Neural cell (in vitro differentiated cells): ENCODE measurements around the gene GABRD.

ENCODE experiments used
- CTCF ChIP-seq: fragments of 450-650 bp; IDR thresholded peaks from 2 replicates; pipeline ENCODE4 v1.5.1; 2014; ENCODE audit warnings: antibody characterized with exemption, mild to moderate bottlenecking, moderate library complexity; ENCODE audit not compliant: poor library complexity, severe bottlenecking
- EP300 ChIP-seq: fragments of 450-650 bp; conservative IDR thresholded peaks from 2 replicates; pipeline ENCODE4 v1.6.1; 2014; ENCODE audit warnings: antibody characterized with exemption, mild to moderate bottlenecking, moderate library complexity; ENCODE audit not compliant: poor library complexity, severe bottlenecking
- EZH2 ChIP-seq: fragments of 200-600, 300-800 bp; shearing (Covaris generic), sonication (generic); IDR thresholded peaks from 2 replicates; pipeline ENCODE4 v1.6.1; 2014; ENCODE audit warnings: antibody characterized with exemption, low read length, borderline replicate concordance, mild to moderate bottlenecking; ENCODE audit not compliant: insufficient read depth, poor library complexity, severe bottlenecking
- POLR2AphosphoS5 ChIP-seq: IDR thresholded peaks from 2 replicates; pipeline ENCODE4 v1.6.1; 2012

- TF ChIP-seq EP300 (no peak), CTCF (no peak), EZH2 (no peak), POLR2AphosphoS5 (no peak)
Observed at GRCh38 chr1:1987142-1987510, 32.0 kb upstream of the GABRD start.
